GM19328 (cell line): Measurements from ENCODE around the gene TATDN2.
"Not testable (repeated sequence)": the region's sequence is repeated elsewhere in the genome, so short reads cannot be mapped to it uniquely, and the experiment has no call there.

Experiments
- ATAC-seq: cut with Tn5 transposase; IDR thresholded peaks from one replicate; pipeline ENCODE4 v1.9.1; 2021; ENCODE audit warnings: mild to moderate bottlenecking, moderate library complexity; ENCODE audit not compliant: unreplicated experiment

The TATDN2 gene

DNA sequence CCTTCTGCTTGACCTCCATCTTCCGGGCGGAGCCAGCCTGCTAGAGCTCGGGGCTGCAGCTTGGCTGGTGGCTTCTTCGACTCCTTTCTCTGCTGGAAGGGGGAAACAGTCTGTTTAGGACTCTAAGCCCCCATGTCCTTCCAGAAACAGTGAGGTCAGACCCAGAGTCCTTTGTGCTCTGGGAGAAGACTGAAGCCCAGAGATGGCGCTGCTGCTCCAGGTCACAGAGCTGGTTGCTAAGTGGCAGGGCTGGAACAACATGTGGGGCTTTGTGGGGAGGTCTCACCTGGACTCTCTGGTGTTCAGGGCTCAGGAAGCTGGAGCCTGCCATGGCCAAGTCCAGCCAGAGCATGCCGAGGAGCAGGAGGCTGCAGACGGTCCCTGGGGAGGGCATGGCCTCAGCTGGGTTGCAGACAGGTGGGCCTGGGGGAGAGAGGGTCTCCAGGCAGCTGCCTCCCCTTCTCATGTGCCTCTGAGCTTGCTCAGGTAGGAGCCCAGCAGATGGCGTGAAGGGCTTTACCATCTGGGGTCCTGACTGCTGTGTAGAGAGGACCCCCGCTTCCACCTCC, 41.6 kb downstream of the TATDN2 start:
- ATAC-seq: no peak

- no peak for ATAC-seq
Measured at GRCh38 chr3:10290481-10291176, 42.4 kb downstream of the TATDN2 start.

DNA sequence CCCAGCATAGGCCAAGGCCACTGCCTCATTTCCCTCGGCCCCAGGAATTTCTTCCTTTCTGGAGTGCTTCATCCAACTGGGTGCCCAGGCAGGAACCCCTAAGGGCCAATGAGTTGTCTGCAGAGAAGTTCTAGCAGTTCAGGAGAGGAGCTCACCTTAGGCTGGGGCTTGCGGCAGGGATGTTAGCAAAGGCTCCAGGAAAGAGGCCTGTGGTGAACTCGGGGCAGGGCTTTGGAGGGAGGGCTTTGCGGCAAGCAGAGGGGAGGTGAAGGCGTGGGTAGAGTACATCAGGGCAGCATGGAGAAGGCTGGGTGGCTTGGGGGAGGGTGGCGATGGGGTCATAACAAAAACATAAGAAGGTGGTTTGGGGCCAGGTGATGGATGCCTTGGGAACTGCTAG, 43.4 kb downstream of the TATDN2 start:
- ATAC-seq: no peak

- no peak for ATAC-seq
Measured at GRCh38 chr3:10292505-10293419, 44.5 kb downstream of the TATDN2 start, which contains the start of gene GHRL. Gene GHRL, minus strand, starts transcription at chr3:10292947. Its CDS starts 2,767 bp downstream, at chr3:10290180.

DNA sequence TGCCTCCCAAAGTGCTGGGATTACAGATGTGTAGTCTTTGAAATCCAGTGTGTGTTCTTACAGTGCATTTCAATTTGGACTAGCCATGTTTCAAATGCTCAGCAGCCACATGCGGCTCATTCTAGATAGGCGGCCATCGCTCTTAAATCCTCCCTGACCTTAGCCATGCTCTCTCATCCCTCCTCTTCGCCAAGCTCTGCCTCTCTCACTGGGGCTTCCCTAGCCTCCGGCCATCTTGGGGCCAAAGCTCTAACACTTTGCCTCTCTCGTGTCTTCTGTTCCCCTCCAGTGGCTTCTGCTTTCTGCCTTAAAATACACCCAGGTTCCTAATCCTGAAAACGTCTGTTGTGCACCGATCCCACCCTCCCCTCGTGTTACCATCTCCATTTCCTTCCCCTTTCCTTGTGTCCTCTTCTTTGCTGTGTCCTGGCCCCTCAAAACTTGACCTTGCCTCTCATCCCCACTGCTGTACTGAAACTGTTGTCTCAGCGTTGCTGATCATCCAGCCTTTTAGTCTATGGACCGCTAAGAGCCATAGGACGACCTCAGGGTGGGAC, 45.8 kb downstream of the TATDN2 start:
- no peak for ATAC-seq

DNA sequence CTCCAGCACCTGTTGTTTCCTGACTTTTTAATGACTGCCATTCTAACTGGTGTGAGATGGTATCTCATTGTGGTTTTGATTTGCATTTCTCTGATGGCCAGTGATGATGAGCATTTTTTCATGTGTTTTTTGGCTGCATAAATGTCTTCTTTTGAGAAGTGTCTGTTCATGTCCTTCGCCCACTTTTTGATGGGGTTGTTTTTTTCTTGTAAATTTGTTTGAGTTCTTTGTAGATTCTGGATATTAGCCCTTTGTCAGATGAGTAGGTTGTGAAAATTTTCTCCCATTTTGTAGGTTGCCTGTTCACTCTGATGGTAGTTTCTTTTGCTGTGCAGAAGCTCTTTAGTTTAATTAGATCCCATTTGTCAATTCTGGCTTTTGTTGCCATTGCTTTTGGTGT, 49.8 kb downstream of the TATDN2 start:
- not testable (repeated sequence) for ATAC-seq

- no peak for ATAC-seq
Measured at GRCh38 chr3:10299175-10299574, 50.9 kb downstream of the TATDN2 start.

- no peak for ATAC-seq
Measured at GRCh38 chr3:10299679-10300078, 51.4 kb downstream of the TATDN2 start.

GRCh38 chr3:10300087-10300486, 51.8 kb downstream of the TATDN2 start:
- ATAC-seq: no peak

GRCh38 chr3:10303105-10303504, 54.8 kb downstream of the TATDN2 start:
- no peak for ATAC-seq

- ATAC-seq: no peak
Measured at GRCh38 chr3:10303785-10304184, 55.5 kb downstream of the TATDN2 start.

DNA sequence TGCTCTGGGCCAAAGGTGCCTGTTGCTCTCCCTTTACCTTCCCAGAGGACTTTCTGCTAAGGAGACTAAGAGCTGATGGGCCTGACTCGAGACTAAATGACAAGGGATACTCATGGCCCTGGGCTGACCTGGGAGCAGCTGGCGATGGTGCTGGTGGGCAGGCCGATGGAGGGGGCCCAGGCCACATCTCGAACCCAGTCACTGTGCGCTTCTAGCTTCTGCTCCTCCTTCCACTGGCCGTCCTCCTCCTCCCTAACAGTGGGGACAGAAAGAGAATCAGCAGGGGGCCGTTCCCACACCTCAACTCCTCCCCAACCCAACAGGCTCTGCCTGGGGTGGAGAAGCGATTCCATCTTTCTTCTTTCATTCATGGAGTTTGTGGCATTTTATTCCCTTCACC, 56.6 kb downstream of the TATDN2 start:
- ATAC-seq: no peak

- no peak for ATAC-seq
Measured at GRCh38 chr3:10305331-10305902, 57.2 kb downstream of the TATDN2 start.

DNA sequence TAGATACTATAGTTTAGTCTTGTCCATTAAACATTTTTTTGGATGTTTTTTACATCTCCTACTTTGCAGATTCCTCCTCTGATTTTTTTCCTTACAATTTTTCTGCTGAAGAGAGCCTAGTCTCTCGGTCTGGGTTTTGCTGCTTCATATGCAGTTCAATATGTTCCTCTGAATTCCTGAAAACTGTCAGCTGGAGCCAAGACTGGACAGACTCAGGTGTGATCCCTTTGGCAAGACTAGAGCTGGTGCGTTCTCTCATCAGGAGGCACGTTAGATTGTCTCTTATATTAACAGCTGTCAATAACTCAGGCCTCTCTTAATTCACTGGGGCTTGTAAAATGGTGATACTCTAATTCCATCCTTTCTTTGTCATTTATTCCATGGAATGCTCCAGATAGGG, 57.9 kb downstream of the TATDN2 start:
- no peak for ATAC-seq

GRCh38 chr3:10308678-10309077, 60.4 kb downstream of the TATDN2 start:
- ATAC-seq: no peak

GRCh38 chr3:10309736-10310135, 61.5 kb downstream of the TATDN2 start:
- no peak for ATAC-seq

DNA sequence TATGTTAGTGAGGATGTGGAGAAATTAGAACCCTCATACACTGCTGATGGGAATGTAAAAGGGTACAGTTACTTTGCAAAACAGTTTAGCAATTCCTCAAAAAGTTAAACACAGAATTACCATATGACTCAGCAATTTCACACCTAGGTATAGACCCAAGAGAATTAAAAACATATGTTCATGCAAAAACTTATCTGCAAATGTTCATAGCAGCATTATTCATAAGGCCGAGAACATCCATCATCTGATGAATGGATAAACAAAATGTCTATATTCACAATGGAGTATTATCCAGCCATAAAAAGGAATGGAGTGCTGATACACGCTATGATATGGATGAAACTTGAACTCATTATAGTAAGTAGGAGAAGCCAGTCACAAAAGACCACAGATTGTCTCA, 62.3 kb downstream of the TATDN2 start:
- no peak for ATAC-seq

- ATAC-seq: no peak
Measured at GRCh38 chr3:10311710-10312109, 63.5 kb downstream of the TATDN2 start.

DNA sequence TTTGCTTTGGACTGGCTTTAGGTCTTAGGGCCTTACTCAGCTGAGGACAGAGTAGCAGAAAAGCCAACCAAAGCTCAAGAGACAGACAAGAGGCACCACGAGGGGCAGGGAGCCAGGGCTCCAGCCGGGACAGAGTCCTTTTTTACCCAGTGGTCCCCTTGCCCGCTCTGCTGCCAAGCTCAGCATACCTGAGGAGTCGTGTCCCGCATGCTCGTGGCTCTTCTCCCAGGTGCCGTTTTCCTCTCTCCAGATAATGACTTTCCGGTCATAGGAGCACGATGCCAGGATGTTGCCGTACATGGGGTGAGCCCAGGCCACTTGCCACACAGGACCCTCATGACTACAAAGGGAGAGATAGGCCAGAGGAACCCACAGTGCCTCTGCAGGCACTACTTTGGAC, 64.1 kb downstream of the TATDN2 start:
- ATAC-seq: no peak

- no peak for ATAC-seq
Measured at GRCh38 chr3:10312861-10313260, 64.6 kb downstream of the TATDN2 start.

DNA sequence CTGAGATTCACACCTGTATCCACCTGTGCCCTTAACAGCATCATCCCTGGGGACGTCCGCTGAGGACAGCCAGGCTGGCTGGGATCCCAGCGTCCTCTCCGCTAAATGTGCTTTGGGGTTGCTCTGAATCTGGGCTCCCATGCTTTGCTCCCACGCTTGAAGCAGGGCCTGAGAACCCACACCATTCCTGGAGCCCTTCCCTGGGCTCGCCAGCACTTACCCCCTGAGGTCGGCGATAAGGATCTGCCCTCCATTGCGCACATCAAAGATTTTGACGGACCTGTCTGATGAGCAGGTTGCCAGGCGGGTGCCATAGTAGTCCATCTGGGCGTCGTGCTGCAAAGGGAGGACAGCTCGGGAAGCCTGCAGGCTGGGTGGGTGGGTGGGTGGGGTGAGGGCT, 66.8 kb downstream of the TATDN2 start:
- ATAC-seq: no peak
